HG03575 (cell line): Measurements from ENCODE around the gene EIF4EBP3.

Experiments
- ATAC-seq: cut with Tn5 transposase; IDR thresholded peaks from one replicate; pipeline ENCODE4 v1.9.1; 2021; ENCODE audit not compliant: unreplicated experiment, insufficient number of reproducible peaks, low FRiP score; ENCODE audit errors: extremely low read depth

EIF4EBP3 gene

DNA sequence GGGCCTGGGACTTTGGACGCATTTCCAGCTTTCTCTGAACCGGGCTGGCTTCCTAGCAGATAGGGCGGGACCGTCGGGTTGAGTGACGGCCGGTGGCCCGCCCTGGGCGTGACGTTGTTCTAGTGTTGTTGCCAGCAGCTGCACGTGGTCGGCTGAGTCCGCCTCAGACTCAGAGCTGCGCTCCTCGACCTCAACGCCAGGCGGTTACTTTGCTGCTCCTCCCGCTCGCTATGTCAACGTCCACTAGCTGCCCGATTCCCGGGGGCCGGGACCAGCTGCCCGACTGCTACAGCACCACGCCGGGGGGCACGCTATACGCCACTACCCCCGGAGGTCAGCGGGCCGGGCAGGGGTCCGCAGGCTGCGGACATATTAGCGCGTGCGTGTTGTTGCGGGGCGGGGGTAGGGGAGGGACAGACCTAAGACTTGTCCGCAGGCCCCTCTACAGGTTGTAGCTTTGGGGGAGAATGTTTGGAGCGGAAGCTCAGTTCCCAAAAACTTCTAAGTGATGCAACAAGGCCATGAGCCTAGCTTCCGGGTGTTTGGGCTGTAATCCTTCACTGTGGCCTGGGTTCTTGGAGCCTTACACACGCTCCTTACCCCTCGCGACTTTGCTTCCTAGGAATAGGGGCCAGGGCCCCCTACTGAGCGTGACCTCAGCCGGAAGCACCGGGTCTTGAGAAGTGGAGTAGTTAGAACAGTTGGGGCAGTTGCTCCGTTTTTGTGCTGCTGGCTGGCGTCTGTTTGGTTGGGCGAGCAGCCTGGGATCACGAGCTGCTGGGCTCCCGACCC lies at the start of gene EIF4EBP3:
TSS of gene EIF4EBP3 (plus strand) at position 155 of the 792 bp plus-strand sequence. CDS start at position 231, 76 bp downstream.
- peak; percentile 88 for ATAC-seq

DNA sequence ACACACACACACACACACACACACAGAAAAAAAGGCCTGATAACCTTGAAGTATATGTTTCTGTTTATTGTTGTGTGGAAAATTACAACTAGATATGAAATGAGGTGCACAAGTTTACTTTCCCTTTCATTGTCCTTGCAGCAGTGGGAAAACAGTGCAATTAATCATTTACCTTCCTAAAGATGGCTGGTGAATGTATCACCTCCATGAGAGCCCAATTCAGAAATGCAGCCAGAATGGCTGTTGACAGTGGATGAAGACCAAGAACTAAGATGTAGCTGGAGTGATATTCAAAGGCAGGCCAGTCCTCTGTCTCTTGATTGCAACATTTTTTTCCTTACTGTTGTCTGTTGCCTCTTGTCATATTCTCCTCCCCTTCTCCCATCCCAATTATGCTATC lies 49.6 kb upstream of the EIF4EBP3 start:
- no peak for ATAC-seq

DNA sequence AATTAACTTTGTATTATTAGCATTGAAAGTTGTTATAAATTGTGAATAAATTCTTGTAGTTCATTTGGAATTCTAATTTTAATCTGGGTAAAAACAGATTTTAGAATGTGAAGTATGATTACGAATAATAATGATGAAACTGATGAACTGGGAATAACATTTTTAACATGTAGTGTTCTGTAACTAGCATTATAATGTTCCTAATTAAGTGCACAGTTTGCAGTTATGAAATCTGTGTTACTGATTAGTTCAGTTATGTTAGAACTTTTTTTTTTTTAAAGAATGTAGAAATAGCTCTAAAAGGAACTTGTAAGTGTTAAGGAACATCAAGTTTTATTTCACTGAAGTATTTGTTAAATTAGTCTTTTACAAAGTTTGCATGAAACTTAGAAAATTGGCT lies 48.9 kb upstream of the EIF4EBP3 start:
- ATAC-seq, result no peak

DNA sequence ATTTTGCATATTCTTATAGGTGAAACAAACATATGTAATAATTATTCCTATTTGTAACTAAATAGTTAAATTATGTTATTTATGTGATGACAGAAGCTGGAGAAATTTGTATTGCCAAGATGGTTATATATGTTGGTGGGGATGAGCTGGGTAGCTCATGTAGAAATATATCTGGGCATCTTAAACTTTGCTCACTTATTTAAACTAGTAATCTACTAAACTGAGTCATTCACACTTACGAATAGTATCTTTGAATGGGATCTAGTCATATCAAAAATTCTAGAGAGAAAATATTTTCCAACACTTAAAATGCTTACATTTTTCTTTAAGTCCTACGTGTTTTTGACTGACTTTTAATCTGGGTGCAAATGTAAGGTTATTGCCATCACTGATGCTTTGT lies 44.6 kb upstream of the EIF4EBP3 start:
- ATAC-seq, result no peak

DNA sequence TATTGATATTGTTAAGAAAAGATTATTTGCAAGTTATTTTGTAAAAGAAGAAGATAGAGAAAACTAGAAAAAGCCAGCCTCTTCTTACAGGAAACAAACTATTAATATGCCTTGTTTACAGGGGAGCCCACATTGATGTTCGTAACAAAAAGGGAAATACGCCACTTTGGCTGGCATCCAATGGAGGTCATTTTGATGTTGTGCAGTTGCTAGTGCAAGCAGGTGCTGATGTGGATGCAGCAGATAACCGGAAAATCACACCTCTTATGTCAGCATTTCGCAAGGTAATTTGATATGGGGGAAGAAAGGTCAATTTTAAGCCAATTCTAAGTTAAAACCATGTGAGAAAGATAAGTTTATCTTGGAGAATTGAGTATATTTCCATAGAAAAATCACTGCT lies 37.6 kb upstream of the EIF4EBP3 start:
- no peak for ATAC-seq

DNA sequence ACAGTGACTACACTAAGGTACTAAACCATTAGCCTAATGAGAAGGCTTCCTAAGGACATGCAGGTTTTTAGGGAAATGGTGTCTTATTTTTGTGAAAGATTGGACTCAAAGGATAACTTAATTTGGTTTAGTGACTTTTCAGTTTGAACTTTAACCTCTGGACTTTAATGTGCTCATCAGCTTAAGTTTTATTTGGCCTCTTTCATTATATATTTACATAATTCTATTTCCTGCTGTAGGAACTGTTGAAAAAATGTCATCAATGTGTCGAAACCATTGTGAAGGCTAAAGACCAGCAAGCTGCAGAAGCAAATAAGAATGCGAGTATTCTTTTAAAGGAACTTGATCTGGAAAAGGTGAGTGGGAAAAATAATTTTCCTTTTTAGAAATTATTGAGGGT lies 34.3 kb upstream of the EIF4EBP3 start:
- no peak for ATAC-seq

DNA sequence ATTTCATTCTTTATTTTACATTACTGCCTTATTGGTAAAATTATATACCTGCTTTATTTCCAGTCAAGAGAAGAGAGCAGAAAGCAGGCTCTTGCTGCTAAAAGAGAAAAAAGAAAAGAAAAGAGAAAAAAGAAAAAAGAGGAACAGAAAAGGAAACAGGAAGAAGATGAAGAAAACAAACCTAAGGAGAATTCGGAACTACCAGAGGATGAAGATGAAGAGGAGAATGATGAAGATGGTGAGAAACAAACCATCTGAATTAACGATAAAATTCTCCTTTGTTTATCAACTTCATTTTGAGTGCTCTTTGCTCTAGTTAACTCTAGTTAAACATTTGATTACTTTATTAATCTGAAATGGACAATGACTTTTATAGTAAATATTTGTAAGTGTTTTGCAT lies 23.5 kb upstream of the EIF4EBP3 start:
- ATAC-seq, result no peak

DNA sequence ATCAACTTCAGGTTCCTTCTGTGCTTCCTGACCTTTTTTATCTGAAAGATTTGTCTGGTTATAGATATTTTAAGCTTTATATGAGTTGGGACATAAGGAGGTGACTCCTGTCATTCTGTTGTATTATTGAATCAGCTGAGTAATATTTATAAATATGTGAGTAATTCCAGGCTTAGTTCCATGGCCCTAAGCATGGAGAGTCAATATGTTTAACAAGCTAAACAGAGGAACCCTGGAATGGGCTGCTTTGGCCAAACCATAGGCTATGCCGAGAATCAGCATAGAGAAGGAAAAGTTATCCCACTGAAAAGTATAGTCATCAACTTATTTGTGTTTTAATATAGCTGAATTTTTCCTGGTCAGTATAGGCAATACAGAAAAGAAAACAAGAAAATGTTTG lies 7.2 kb upstream of the EIF4EBP3 start:
- ATAC-seq, result no peak

DNA sequence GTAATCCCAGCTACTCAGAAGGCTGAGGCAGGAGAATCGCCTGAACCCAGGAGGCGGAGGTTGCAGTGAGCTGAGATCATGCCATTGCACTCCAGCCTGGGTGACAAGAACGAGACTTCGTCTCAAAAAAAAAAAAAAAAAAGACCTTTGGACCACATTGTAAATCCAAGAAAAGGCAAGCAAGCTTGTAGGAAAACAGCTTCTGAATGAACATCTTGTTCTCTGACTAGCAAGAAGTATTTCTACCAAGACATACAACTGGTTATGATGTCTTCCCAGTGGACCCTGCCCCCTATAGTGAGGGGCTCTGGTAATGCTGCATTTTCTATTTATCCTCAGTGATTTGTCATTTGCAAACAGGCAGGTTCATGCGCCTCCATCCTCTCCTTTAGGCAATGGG lies 4.5 kb upstream of the EIF4EBP3 start:
- ATAC-seq, result no peak

DNA sequence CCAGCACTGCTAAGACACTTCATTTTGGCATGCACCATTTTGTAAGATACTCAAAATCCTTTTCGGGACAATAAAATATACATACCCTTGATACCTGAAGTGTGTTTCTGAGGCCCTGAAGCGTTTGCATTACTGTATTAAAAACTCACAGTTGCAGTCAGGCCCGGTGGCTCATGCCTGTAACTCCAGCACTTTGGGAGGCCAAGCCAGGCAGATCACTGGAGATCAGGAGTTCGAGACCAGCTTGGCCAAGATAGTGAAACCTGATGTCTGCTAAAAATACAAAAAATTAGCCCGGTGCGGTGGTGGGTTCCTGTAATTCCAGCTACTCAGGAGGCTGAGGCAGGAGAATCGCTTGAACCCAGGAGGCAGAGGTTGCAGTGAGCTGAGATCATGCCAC lies 2.5 kb upstream of the EIF4EBP3 start:
- ATAC-seq, result no peak

DNA sequence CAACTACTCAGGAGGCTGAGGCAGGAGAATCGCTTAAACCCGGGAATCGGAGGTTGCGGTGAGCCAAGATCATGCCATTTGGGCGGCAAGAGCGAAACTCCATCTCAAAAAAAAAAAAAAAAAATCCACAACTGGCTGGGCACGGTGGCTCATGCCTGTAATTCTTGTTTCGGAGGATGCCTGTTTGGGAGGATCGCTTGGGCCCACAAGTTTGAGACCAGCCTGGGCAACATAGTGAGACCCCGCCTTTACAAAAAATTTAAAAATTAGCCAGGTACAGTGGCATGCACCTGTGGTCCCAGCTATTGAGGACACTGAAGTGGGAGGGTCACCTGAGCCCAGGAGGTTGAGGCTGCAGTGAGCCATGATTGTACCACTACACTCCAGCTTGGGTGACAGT lies 1.9 kb upstream of the EIF4EBP3 start:
- no peak for ATAC-seq

DNA sequence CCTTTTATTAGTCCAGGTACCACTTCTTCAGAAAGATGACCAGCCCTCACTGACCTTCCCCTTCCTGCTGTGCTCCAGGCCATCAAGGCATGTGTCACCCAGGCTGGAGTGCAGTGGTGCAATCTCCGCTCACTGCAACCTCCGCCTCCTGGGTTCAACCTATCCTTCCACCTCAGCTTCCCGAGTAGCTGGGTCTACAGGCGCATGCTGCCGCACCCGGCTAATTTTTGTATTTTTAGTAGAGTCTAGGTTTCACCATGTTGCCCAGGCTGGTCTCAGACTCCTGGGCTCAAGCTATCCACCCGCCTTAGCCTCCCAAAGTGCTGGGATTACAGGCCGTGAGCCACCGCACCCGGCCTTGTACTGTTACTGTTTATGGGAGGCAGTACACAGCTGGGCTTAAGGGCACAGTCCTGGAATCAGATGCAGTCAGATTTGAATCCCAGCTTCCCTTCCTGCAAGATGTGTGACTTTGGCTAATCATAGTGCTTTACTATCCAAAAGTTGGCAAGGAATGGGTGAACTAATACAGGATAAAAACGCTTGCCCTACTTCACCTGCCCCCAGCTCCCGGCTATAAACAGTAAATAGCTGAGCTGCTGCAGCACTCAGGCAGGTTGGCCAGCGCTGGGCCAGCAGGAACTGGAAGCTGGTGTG lies 483 bp upstream of the EIF4EBP3 start:
- no peak for ATAC-seq

DNA sequence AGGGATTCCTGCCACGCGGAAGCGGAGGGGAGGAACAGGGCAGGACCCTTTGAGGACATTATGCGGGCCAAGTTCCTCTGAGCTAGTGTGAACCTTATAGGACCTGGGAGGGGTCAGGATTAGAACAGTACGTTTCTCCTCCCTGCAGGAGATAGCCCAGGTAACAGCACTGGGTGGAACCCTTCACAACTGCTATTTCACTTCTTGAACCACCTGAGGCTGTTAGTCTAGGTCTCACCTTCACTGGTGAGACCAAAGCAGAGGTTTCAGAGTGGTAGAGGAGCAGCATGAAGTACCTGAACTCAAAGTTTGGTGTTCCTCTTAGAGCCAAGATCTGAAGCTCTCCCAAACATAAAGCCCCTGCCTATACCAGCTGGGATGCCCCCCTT lies 832 bp downstream of the EIF4EBP3 start:
- no peak for ATAC-seq

DNA sequence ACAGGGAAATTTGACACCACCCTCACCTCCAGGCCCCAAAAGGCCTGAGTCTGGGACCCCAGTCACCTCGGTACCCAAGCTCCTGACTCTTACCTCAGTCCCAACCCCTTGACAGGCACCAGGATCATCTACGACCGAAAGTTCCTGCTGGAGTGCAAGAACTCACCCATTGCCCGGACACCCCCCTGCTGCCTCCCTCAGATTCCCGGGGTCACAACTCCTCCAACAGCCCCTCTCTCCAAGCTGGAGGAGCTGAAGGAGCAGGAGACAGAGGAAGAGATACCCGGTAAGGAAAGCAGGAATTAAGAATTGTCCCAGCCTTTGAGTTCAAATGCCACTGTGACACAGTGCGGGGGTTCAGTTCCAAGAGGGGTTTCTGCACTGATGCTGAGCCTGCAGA lies 1.3 kb downstream of the EIF4EBP3 start:
- no peak for ATAC-seq

DNA sequence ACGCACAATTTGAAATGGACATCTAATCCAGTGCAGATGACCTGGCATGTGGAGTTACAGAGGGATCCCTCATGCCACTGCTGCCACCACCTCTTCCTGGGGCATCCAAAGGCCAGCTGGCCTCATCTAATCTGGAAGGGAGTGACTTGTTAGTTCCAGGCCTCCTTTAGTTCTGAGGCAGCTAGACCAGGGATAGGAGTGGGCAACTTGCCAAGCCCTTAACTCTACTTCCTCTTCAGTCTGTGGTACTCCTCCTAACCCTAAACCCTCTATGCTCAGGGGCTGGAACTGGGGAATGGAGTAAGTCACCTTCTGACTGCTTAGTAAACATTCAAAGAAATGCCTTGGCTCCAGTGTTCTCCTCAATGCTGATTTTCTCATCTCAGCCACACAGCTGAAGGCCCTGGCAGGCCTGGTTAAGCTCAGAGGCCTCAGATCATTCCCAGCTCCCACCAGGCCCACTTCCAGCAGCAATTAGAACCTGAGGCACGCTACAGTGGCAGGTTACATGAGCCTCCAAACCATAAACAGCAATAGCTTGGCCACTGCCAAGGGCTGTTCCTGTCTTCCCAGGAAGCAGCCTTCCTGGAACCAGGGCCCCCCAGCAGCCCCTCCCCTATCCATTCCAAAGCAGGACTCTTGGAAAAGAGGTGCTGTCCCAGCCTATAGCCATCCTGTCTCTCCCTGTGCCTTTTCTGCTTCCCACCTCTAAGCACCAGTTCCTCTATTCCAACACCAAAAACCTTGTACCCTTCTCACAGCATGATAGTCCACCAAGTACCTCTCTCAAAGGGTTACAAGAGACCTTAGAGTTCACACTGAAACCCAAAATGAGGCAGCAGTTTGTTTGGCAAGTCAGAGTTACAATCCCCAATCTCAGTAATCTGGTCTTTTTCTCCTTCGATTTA lies 2.0 kb downstream of the EIF4EBP3 start:
- ATAC-seq, result no peak

DNA sequence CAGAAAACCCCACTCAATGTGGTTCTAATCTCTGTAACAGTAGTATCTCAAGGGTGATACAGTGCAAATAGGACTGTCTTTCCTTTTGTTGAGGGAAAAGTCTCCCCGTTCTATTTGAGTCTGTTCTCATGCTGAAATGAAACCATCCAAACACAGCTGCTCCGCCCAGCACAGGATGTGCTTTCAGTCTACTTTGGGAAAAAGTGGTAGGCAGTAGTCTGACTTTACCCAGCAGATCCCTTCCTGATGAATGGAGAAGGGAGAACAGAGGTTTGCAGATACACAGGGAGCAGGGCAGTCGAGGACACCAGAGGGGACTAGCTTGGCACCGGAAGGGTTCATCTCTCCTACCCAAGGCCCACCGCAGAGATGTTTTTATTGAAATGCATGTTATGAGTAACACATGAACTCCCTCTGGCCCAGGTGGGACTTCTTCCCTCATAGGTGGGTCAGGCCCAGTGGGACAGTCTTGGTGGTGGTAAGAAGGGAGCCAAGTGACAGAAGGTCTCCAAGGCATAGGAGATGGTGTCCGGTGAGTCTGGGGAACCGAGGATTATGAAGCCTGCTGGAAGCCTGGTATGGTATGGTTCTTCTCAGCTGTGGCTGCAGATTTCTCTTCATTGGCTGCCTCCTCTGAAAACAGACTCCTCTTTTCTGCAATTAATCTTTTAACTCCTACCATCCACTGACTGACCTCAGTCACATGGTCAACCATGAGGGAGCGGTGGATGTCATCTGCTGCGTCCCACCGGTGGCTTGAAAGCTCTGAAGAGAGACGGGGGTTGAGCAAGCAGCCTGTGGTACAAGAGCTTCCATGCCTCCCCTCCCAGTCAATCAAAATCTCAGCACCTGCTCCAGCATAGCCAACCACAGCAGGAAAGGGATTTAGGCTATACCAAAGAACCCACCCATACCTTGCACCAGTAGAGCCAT lies 3.0 kb downstream of the EIF4EBP3 start:
- no peak for ATAC-seq

DNA sequence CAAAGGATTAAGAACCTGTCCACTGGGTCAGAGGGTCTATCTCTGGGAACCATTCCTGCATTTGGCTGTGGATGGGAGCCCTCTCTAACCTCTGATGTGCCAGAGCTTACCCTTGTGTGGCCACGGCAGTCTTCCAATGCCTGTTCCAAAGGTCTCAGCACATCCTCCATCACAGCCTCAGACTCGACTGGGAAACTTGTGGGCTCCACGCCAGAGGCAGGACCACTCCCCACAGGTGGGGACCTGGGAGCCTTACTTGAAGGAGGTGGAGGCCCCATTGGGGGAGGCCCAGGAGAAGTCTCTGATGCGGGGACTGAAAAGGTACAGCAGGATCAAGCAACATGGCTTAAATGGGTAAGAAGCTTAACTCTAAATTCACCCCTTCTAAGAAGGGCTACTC lies 4.4 kb downstream of the EIF4EBP3 start:
- ATAC-seq, result no peak

DNA sequence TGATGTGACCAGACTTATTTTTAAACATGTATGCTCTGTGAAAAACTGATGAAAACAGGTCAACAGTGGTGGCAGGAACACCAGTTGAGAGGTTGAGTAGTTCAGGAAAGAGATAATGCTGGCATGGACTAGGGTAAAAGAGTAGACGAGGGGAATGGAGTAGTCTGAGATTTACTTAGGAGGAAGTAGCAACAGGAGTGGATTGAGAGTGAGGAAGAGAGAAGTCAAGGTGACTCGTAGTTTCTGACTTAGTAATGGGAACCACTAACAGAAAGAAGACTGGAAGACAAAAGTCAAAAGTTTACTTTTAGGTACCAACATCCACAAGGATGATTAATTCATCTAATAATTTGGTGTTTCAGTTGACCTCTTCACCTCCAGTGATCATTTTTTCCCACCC lies 6.2 kb downstream of the EIF4EBP3 start:
- ATAC-seq, result no peak

DNA sequence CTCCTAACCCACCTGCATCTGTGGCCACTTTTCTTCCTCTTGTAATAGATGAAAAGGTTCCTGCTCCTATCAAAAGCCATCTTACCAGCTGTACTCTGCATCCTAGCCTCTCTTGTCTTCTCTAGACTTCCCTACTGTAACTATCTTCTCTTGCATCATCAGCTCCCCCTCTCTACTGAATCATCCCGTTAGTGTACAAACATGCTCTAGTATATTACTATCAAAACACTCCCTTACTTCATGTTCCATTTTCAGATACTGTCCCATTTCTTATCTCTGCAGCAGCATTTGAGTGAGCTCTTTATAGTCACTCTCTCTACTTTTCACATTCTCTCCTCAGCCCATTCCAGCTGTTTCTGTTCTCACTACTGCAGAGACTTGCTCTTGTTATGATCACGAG lies 7.0 kb downstream of the EIF4EBP3 start:
- no peak for ATAC-seq
